Esophagus muscularis mucosa (tissue), 4 donors: Measurements from ENCODE around the gene LGALS13. TPM values are rescaled to one million over a fixed set of nuclear protein-coding genes. Genes with fewer than 3 reads are reported as not detected.

ENCODE experiments used
- DNase-seq: peaks from one replicate; pipeline ENCODE4 v3.0.0-alpha.2; 2017; ENCODE audit errors: extremely low spot score
- H3K27ac ChIP-seq, 4 donors: fragments of 200-600 bp; sonication (generic); replicated peaks in 1 of 4; 1 replicate in 3 of 4; 2 replicates in 1 of 4; pipeline ENCODE4 v1.5.1; 2016 to 2019; ENCODE audit warnings: mild to moderate bottlenecking in 1 of 4
- H3K27me3 ChIP-seq, 4 donors: fragments of 200-600 bp; sonication (generic); one replicate each; pipeline versions ENCODE4 v1.5.1 to v1.6.0; 2016 to 2019
- H3K36me3 ChIP-seq, 4 donors: fragments of 200-600 bp; sonication (generic); one replicate each; pipeline ENCODE4 v1.5.1; 2016 to 2019
- H3K4me1 ChIP-seq, 4 donors: fragments of 200-600 bp; sonication (generic); one replicate each; pipeline ENCODE4 v1.5.1; 2016 to 2019
- H3K4me3 ChIP-seq, 4 donors: fragments of 200-600 bp; sonication (generic); 1 replicate in 2 of 4; 2 replicates in 2 of 4; pipeline ENCODE4 v1.5.1; 2016 to 2019; ENCODE audit warnings: mild to moderate bottlenecking in 4 of 4, moderate library complexity in 1 of 4
- H3K9me3 ChIP-seq, 4 donors: fragments of 200-600 bp; sonication (generic); 1 replicate in 3 of 4; 2 replicates in 1 of 4; pipeline ENCODE4 v1.5.1; 2016 to 2019
- CTCF ChIP-seq, 3 experiments: fragments of 200-600 bp in 2 of 3; fragments of 450-650 bp in 1 of 3; sonication (generic) in 2 of 3; IDR thresholded peaks; one replicate each; pipeline ENCODE4 v1.5.1; 2017 to 2019; ENCODE audit warnings: antibody characterized with exemption in 3 of 3, mild to moderate bottlenecking in 2 of 3, moderate library complexity in 1 of 3
- EP300 ChIP-seq: sonication (generic); formaldehyde crosslinking; IDR thresholded peaks from one replicate; pipeline ENCODE4 v1.6.1; 2017; ENCODE audit warnings: antibody characterized with exemption
- POLR2A ChIP-seq: fragments of 450-650 bp; IDR thresholded peaks from one replicate; pipeline ENCODE4 v1.6.1; 2017; ENCODE audit warnings: antibody characterized with exemption, moderate library complexity, mild to moderate bottlenecking, low read depth
- POLR2AphosphoS5 ChIP-seq, 2 donors: sonication (generic); formaldehyde crosslinking; IDR thresholded peaks; one replicate each; pipeline ENCODE4 v1.6.1; 2017; ENCODE audit warnings: antibody characterized with exemption in 2 of 2
- WGBS: methylation state at CpG from one replicate; pipeline ENCODE4 v1.1.5; 2018; 5-methylcytosine and 5-hydroxymethylcytosine counted together
- intact Hi-C: fragments of 100-400 bp; cut with DNase I; formaldehyde crosslinking; loops from one replicate; pipeline ENCODE4 v1.15.1; 2023
- total RNA-seq, 4 donors: library from RNA; depleted of rRNA; stranded (reverse); fragments of >200 nt; gene quantifications; one replicate each; pipeline versions ENCODE4 v1.1.0 to v1.2.1, GENCODE V29; 2016

The LGALS13 gene
- total RNA-seq, 4 donors from 2014 or later, result not detected

GRCh38 chr19:39590265-39590664 is 12.1 kb upstream of the LGALS13 start:
- Histone ChIP-seq H3K36me3 (no peaks in the 10 kb centered on the region), H3K27me3 (peaks cover 0 to 18% (median 0%) of the 10 kb centered on the region in 4 donors), H3K27ac (no peak overlapping the region), H3K9me3 (no peaks in the 10 kb centered on the region), H3K4me1 (no peaks in the 10 kb centered on the region), H3K4me3 (no peak overlapping the region)
- 60% methylated on average over 2 of the region's 2 CpGs for WGBS
- DNase-seq, result no peak
- no peak for TF ChIP-seq CTCF (IDR thresholded peaks at IDR 0.05)
- TF ChIP-seq EP300, result no peak
- TF ChIP-seq POLR2A, result no peak
- TF ChIP-seq POLR2AphosphoS5 (IDR thresholded peaks at IDR 0.05), result no peak
- intact Hi-C loops, result no loop called here

- Histone ChIP-seq H3K4me1 (no peaks in the 10 kb centered on the region), H3K4me3 (no peak overlapping the region), H3K9me3 (no peaks in the 10 kb centered on the region), H3K27me3 (peaks cover 0 to 28% (median 0%) of the 10 kb centered on the region in 4 donors), H3K36me3 (no peaks in the 10 kb centered on the region), H3K27ac (no peak overlapping the region)
- 88% methylated on average over 7 of the region's 7 CpGs for WGBS
- TF ChIP-seq EP300, result no peak
- TF ChIP-seq POLR2A, result no peak
- TF ChIP-seq CTCF (IDR thresholded peaks at IDR 0.05), result no peak
- TF ChIP-seq POLR2AphosphoS5 (IDR thresholded peaks at IDR 0.05), result no peak
- intact Hi-C loops, result no loop called here
- no peak for DNase-seq
Observed at GRCh38 chr19:39592381-39592780, 9.9 kb upstream of the LGALS13 start.

GRCh38 chr19:39595950-39596349 is 6.4 kb upstream of the LGALS13 start:
- TF ChIP-seq POLR2AphosphoS5 (IDR thresholded peaks at IDR 0.05), result no peak
- no peak for TF ChIP-seq POLR2A
- TF ChIP-seq EP300, result no peak
- TF ChIP-seq CTCF (IDR thresholded peaks at IDR 0.05), result no peak
- Histone ChIP-seq H3K4me1 (no peaks in the 10 kb centered on the region), H3K27me3 (peaks cover 0 to 37% (median 0%) of the 10 kb centered on the region in 4 donors), H3K9me3 (peaks cover 0 to 11% (median 2%) of the 10 kb centered on the region in 4 donors), H3K4me3 (no peak overlapping the region), H3K27ac (no peak overlapping the region), H3K36me3 (no peaks in the 10 kb centered on the region)
- WGBS, result 78% methylated on average over 6 of the region's 6 CpGs
- no peak for DNase-seq
- intact Hi-C loops, result no loop called here

- Histone ChIP-seq H3K27ac (no peak overlapping the region), H3K4me3 (no peak overlapping the region), H3K9me3 (peaks cover 0 to 13% (median 2%) of the 10 kb centered on the region in 4 donors), H3K27me3 (peaks cover 0 to 37% (median 0%) of the 10 kb centered on the region in 4 donors), H3K4me1 (no peaks in the 10 kb centered on the region), H3K36me3 (no peaks in the 10 kb centered on the region)
- intact Hi-C loops, result no loop called here
- no peak for DNase-seq
- no peak for TF ChIP-seq POLR2AphosphoS5 (IDR thresholded peaks at IDR 0.05)
- TF ChIP-seq POLR2A, result no peak
- TF ChIP-seq EP300, result no peak
Observed at GRCh38 chr19:39596911-39597310, 5.4 kb upstream of the LGALS13 start.

GRCh38 chr19:39599116-39599515 is 3.2 kb upstream of the LGALS13 start:
- Histone ChIP-seq H3K27me3 (peaks cover 0 to 37% (median 0%) of the 10 kb centered on the region in 4 donors), H3K36me3 (no peaks in the 10 kb centered on the region), H3K4me1 (no peaks in the 10 kb centered on the region), H3K27ac (no peak overlapping the region), H3K4me3 (no peak overlapping the region), H3K9me3 (peaks cover 0 to 13% (median 2%) of the 10 kb centered on the region in 4 donors)
- intact Hi-C loops, result no loop called here
- 26% methylated on average over 4 of the region's 4 CpGs for WGBS
- DNase-seq, result no peak
- TF ChIP-seq CTCF (IDR thresholded peaks at IDR 0.05), result no peak
- TF ChIP-seq POLR2A, result no peak
- TF ChIP-seq EP300, result no peak
- no peak for TF ChIP-seq POLR2AphosphoS5 (IDR thresholded peaks at IDR 0.05)
